ENCODE measurements around the gene CTNND2. TPM values are rescaled to one million over a fixed set of nuclear protein-coding genes. Genes with fewer than 3 reads are reported as not detected.

The CTNND2 gene
- total RNA-seq, 2 donors from 2014 or later, result not detected

- no peaks in the 10 kb centered on the region for H3K36me3 ChIP-seq
- TF ChIP-seq CTCF (IDR thresholded peaks at IDR 0.05), result no peak
- DNase-seq (ENCODE audit: low spot score), result no peak
- no peaks in the 10 kb centered on the region for H3K27me3 ChIP-seq (replicated peaks; ENCODE audit: insufficient read depth)
- H3K9me3 ChIP-seq, result no peaks in the 10 kb centered on the region
- ATAC-seq (ENCODE audit: insufficient number of reproducible peaks, low FRiP score, low read depth), result no peak
- no peak overlapping the region for H3K27ac ChIP-seq
- no peaks in the 10 kb centered on the region for H3K4me1 ChIP-seq (ENCODE audit: control insufficient read depth in 1 of 2, low read depth in 2 of 2)
- H3K4me3 ChIP-seq, result no peak overlapping the region
Measured at GRCh38 chr5:11737010-11737409, 167.2 kb downstream of the CTNND2 start.

- Histone ChIP-seq H3K9me3 (no peaks in the 10 kb centered on the region), H3K27me3 (replicated peaks; ENCODE audit: insufficient read depth) (no peaks in the 10 kb centered on the region), H3K27ac (no peak overlapping the region), H3K4me3 (no peak overlapping the region), H3K4me1 (ENCODE audit: control insufficient read depth in 1 of 2, low read depth in 2 of 2) (no peaks in the 10 kb centered on the region), H3K36me3 (no peaks in the 10 kb centered on the region)
- ATAC-seq (ENCODE audit: insufficient number of reproducible peaks, low FRiP score, low read depth), result no peak
- TF ChIP-seq CTCF (IDR thresholded peaks at IDR 0.05), result no peak
- no peak for DNase-seq (ENCODE audit: low spot score)
Measured at GRCh38 chr5:11734369-11734768, 169.9 kb downstream of the CTNND2 start.

- ATAC-seq (ENCODE audit: insufficient number of reproducible peaks, low FRiP score, low read depth) (no peak), DNase-seq (ENCODE audit: low spot score) (no peak)
- Histone ChIP-seq H3K4me3 (no peak overlapping the region), H3K9me3 (no peaks in the 10 kb centered on the region), H3K27ac (no peak overlapping the region), H3K36me3 (no peaks in the 10 kb centered on the region), H3K27me3 (replicated peaks; ENCODE audit: insufficient read depth) (no peaks in the 10 kb centered on the region), H3K4me1 (ENCODE audit: control insufficient read depth in 1 of 2, low read depth in 2 of 2) (no peaks in the 10 kb centered on the region)
- TF ChIP-seq CTCF (IDR thresholded peaks at IDR 0.05), result no peak
Measured at GRCh38 chr5:11733840-11734192, 170.4 kb downstream of the CTNND2 start.

GRCh38 chr5:11733185-11733839 is 170.9 kb downstream of the CTNND2 start:
- ATAC-seq (ENCODE audit: insufficient number of reproducible peaks, low FRiP score, low read depth), result no peak
- Histone ChIP-seq H3K27me3 (replicated peaks; ENCODE audit: insufficient read depth) (no peaks in the 10 kb centered on the region), H3K9me3 (no peaks in the 10 kb centered on the region), H3K36me3 (no peaks in the 10 kb centered on the region), H3K27ac (no peak overlapping the region), H3K4me1 (ENCODE audit: control insufficient read depth in 1 of 2, low read depth in 2 of 2) (no peaks in the 10 kb centered on the region), H3K4me3 (no peak overlapping the region)
- no peak for DNase-seq (ENCODE audit: low spot score)
- no peak for TF ChIP-seq CTCF (IDR thresholded peaks at IDR 0.05)

- Histone ChIP-seq H3K4me1 (ENCODE audit: control insufficient read depth in 1 of 2, low read depth in 2 of 2) (no peaks in the 10 kb centered on the region), H3K4me3 (no peak overlapping the region), H3K27me3 (replicated peaks; ENCODE audit: insufficient read depth) (no peaks in the 10 kb centered on the region), H3K27ac (no peak overlapping the region), H3K9me3 (no peaks in the 10 kb centered on the region), H3K36me3 (no peaks in the 10 kb centered on the region)
- no peak for TF ChIP-seq CTCF (IDR thresholded peaks at IDR 0.05)
- no peak for ATAC-seq (ENCODE audit: insufficient number of reproducible peaks, low FRiP score, low read depth)
- DNase-seq (ENCODE audit: low spot score), result no peak
Measured at GRCh38 chr5:11724940-11725339, 179.3 kb downstream of the CTNND2 start.

Data from thoracic aorta (tissue), 2 donors.